Measurements from ENCODE around the gene FZD1.

The FZD1 gene

GRCh38 chr7:91264924-91265681, 870 bp downstream of the FZD1 start:
- DNase-seq (ENCODE audit: low read depth in 3 of 3): no peak

GRCh38 chr7:91265693-91266066, 1.4 kb downstream of the FZD1 start:
- DNase-seq (ENCODE audit: low read depth in 3 of 3): no peak

DNA sequence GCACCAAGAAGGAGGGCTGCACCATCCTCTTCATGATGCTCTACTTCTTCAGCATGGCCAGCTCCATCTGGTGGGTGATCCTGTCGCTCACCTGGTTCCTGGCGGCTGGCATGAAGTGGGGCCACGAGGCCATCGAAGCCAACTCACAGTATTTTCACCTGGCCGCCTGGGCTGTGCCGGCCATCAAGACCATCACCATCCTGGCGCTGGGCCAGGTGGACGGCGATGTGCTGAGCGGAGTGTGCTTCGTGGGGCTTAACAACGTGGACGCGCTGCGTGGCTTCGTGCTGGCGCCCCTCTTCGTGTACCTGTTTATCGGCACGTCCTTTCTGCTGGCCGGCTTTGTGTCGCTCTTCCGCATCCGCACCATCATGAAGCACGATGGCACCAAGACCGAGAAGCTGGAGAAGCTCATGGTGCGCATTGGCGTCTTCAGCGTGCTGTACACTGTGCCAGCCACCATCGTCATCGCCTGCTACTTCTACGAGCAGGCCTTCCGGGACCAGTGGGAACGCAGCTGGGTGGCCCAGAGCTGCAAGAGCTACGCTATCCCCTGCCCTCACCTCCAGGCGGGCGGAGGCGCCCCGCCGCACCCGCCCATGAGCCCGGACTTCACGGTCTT, 1.9 kb downstream of the FZD1 start:
- no peak for DNase-seq (ENCODE audit: low read depth in 3 of 3)

- DNase-seq (ENCODE audit: low read depth in 3 of 3): no peak
Observed at GRCh38 chr7:91266689-91267090, 2.5 kb downstream of the FZD1 start.

DNA sequence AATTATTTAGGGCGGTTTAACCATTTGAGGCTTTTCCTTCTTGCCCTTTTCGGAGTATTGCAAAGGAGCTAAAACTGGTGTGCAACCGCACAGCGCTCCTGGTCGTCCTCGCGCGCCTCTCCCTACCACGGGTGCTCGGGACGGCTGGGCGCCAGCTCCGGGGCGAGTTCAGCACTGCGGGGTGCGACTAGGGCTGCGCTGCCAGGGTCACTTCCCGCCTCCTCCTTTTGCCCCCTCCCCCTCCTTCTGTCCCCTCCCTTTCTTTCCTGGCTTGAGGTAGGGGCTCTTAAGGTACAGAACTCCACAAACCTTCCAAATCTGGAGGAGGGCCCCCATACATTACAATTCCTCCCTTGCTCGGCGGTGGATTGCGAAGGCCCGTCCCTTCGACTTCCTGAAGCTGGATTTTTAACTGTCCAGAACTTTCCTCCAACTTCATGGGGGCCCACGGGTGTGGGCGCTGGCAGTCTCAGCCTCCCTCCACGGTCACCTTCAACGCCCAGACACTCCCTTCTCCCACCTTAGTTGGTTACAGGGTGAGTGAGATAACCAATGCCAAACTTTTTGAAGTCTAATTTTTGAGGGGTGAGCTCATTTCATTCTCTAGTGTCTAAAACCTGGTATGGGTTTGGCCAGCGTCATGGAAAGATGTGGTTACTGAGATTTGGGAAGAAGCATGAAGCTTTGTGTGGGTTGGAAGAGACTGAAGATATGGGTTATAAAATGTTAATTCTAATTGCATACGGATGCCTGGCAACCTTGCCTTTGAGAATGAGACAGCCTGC, 3.1 kb downstream of the FZD1 start:
- no peak for DNase-seq (ENCODE audit: low read depth in 3 of 3)

DNA sequence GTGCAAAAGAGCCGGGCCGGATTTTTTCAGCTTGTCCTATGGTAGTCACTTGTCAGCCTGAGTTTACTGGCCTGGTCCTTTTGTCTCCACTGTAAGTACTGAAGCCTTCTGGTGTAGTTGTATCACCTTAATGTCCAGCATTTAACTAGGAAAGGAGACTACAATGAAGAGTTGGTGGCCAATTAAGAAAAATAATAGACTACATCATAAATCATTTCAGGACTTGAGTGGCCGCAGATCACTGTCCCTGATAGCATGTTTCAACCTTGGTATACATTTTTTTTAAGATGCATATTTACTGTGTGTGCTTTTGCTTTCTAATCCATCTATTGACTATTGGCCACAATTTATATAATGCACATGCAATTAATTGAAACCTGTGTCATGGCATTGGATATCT, 6.1 kb downstream of the FZD1 start:
- DNase-seq (ENCODE audit: low read depth in 3 of 3): no peak

GRCh38 chr7:91276909-91277308, 12.7 kb downstream of the FZD1 start:
- DNase-seq (ENCODE audit: low read depth in 3 of 3): no peak

DNA sequence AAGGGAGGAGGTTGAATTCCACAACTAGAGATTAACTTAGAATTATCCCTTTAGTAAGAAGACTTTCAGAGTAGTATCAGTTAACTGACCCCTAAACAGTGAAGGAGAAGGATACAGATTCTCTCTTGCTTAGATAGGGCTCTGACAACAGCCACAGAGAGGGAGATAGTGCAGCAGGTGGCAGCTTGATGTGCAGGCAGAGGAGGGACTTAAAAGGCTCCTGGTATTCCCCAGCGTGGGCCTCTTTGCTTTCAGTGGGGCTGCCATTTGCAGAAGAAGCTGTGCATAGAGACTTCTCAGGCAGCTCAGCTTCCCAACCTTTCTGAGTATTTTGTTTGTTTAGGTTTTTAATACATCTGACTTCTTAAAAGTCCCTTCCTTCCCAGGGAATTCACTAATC, 16.0 kb downstream of the FZD1 start:
- no peak for DNase-seq (ENCODE audit: low read depth in 3 of 3)

DNA sequence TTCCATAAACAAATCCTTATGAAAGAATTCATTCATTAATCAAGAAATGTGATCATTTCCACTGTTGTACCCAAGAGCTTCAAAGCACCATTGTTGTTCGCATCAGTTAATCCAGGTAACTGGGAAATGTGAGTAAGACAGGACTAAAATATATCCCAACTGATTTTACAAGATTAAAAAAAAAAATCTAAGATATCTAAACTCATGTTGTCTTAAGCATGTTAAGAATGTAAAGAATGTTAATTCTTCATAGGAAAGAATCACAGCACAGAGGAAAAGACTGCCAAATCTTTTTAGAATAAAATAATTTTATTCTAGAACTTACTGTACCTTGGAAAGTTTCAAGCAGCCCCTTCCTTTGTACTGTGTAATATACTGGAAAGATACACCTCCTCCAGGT, 16.4 kb downstream of the FZD1 start:
- DNase-seq (ENCODE audit: low read depth in 3 of 3): no peak

DNA sequence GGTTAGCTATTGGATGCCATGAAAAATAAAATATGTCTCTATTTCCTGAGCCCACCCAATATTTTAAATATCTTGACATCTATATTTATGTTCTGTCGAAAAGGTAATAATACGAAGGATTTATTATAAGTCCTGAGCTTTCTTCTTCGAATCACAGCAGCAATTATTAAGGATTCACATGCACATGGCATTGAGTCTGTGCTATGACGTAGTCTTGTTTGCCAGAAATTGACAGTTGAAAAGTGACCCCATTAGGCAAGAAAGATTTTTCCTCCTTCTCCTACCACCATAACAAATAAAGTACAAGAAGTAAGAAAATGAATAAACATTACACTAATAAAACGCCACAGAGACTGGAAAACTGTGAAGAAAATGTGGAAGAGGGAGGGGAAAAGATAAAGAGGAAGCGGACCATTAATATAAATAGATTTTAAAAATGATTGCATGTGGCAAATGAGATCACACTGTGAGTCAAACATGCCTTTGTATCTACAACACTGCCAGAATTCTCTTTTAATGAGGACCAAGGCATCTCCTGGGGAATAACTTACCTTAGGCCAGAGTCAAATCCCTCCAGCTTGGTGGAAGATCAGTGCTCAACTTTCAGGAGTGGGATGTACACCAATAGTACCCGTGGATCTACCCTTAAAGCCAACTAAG, 21.6 kb downstream of the FZD1 start:
- no peak for DNase-seq (ENCODE audit: low read depth in 3 of 3)

DNA sequence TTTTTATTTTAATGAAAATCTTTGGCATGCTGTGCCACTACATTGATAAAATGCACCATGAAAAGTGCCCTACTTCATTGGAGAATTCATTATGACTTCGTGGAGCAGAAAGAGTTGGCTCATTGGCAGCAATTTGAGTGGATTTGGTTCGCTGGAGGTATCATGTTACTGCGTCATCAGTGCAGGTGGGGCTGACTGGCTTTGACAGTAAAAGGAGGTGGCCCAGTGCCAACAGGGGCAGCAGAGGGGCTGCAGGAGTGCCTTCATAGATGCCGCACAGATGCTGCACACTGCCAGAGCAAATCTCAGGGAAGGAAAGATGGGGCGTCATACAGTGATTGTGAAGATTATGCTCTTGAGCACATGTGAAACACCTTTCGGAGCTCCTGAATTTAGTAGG, 22.2 kb downstream of the FZD1 start:
- no peak for DNase-seq (ENCODE audit: low read depth in 3 of 3)

GRCh38 chr7:91287371-91288084, 23.3 kb downstream of the FZD1 start:
- no peak for DNase-seq (ENCODE audit: low read depth in 3 of 3)

DNA sequence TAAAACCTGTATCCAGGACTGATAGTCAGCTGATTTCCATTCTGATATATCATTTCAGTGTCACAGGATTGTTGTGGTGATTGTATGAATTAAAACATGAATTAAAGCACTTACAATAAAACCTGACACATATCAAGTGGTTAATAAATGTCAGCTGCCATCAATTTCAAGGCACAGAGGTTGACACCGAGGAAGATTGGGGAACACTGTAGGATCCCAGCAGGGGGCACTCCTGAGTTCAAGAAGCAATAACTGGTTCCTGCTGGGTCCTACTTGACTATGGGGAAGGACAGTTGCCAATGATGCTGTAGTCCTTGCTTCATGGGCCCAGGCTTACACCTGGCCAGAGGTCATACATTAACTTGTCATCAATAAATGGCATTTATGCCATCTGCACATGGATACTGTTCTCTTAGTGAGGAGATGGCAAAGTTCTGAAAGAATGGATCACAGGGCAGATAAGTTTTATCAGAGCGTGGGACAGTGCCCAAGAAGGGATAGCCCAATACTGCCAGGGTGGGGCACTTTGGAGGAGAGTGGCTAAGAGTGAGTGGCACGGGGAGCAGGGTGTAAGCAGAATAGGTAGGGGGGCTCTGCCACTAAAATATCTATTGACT, 24.1 kb downstream of the FZD1 start:
- no peak for DNase-seq (ENCODE audit: low read depth in 3 of 3)

GRCh38 chr7:91289633-91290254, 25.5 kb downstream of the FZD1 start:
- no peak for DNase-seq (ENCODE audit: low read depth in 3 of 3)

DNA sequence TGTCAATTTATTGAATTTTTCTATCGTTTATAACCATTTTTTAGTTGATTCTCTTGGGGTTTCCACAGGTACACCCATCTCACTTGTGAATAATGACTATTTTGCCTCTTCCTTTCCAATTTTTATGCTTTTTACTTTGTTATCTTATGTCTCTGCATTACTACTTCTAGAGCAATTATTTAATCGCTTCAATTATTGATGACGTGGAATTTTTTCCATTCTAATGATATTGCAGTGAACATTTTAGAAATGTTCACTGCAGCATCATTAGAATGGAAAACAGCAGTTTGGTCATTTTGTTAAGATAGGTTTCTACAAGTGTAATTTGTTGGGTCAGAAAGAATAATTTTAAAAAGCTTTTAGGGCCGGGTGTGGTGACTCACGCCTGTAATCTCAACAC, 27.1 kb downstream of the FZD1 start:
- no peak for DNase-seq (ENCODE audit: low read depth in 3 of 3)

GRCh38 chr7:91291902-91292301, 27.7 kb downstream of the FZD1 start:
- DNase-seq (ENCODE audit: low read depth in 3 of 3): no peak

DNA sequence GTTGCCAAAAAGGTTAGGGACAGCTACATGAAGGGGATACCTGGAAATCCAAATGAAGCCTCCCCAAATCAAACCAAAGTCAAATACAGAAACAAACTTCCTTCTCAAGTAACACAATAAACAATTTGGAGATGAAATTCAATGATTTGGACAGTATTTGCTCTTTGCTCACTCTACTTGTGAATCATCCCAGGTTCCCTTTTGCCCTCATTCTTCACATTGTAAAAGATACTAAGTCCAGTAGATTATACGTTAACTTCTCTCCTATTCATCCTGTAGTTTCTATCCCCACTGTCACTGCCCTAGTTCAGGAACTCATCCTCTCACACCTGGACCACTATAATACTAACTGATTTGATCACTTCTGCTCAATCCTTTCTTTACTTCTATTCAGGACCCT, 28.3 kb downstream of the FZD1 start:
- DNase-seq (ENCODE audit: low read depth in 3 of 3): no peak

GRCh38 chr7:91293136-91293535, 28.9 kb downstream of the FZD1 start:
- no peak for DNase-seq (ENCODE audit: low read depth in 3 of 3)

DNA sequence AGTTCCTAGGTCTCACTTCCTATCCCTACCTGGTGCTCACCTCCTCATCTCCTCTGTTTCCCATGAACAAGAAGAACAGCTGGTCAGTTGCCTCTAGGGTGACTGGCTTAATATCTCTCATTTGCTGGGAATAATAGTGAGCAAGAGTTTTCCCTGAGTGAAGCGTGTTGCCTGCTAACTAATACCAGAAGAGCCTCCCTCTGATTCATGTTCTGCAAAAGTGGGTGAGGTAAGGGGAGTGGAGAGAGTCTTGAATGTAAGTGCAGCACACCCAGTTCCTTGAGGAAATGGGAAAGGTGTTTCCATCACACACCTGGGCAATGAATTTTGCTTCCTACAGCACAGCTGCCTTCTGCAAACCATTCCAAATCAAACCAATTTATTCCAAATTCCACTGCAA, 29.6 kb downstream of the FZD1 start:
- no peak for DNase-seq (ENCODE audit: low read depth in 3 of 3)

DNA sequence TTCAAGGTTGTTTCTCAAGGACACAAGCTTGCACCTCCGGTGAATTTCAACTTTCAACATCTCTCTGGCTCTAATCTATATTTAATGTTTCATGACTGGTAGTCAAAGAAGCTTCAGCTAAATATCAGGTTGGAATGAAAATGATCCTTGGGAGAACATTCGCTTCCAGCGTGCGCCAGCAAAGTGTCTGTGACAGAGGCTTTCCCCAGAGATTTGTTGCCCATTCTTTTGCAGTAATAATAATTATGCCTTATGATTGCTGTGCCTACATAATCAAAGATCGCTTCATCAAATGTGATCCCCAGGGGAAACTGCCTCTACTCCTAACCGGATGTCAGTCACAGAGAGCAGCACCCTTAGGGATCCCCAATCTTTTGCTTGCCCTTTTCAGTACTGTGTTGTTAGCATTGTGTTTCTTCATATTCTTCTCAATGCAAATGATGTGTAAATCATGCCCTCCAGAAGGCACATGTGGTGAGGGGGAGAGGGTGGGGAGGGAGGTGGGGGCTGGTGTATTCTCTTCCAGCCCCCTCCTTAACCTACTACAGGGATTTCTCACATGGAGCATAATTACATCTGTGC, 30.5 kb downstream of the FZD1 start:
- DNase-seq (ENCODE audit: low read depth in 3 of 3): no peak

- no peak for DNase-seq (ENCODE audit: low read depth in 3 of 3)
Observed at GRCh38 chr7:91295576-91295975, 31.3 kb downstream of the FZD1 start.

Measured in stimulated activated CD4-positive, alpha-beta T cell treated with anti-CD3 and anti-CD28 coated beads, TNF-alpha, amount 100 ng/mL, for 48 hours (primary cell).